Muscle layer of duodenum (tissue), 2 donors: ENCODE results near the gene SNTG2.

Experiments used
- H3K27ac ChIP-seq: one replicate; pipeline ENCODE4 v1.7.0; 2013; ENCODE audit warnings: mild to moderate bottlenecking, low read length
- H3K27me3 ChIP-seq: one replicate; pipeline ENCODE4 v1.7.0; 2013; ENCODE audit warnings: low read depth, mild to moderate bottlenecking, control low read depth, low read length
- H3K36me3 ChIP-seq, 2 donors: one replicate each; pipeline ENCODE4 v1.7.0; 2013; ENCODE audit warnings: low read length in 2 of 2, control low read depth in 1 of 2, mild to moderate bottlenecking in 1 of 2; ENCODE audit not compliant: insufficient read depth in 2 of 2, control insufficient read depth in 1 of 2
- H3K4me1 ChIP-seq, 2 donors: one replicate each; pipeline ENCODE4 v1.7.0; 2013; ENCODE audit warnings: low read length in 2 of 2, mild to moderate bottlenecking in 2 of 2, control low read depth in 1 of 2, moderate library complexity in 1 of 2; ENCODE audit not compliant: insufficient read depth in 2 of 2, control insufficient read depth in 1 of 2
- H3K4me3 ChIP-seq, 2 donors: one replicate each; pipeline ENCODE4 v1.7.0; 2013; ENCODE audit warnings: low read length in 2 of 2, low read depth in 1 of 2, mild to moderate bottlenecking in 1 of 2
- H3K9me3 ChIP-seq, 2 donors: one replicate each; pipeline ENCODE4 v1.7.0; 2013; ENCODE audit warnings: low read length in 2 of 2, control low read depth in 1 of 2, mild to moderate bottlenecking in 1 of 2; ENCODE audit not compliant: control insufficient read depth in 1 of 2
- donor health status: healthy.

Gene SNTG2

GRCh38 chr2:1341404-1342120 is 390.9 kb downstream of the SNTG2 start:
- H3K4me1 ChIP-seq: no peaks in the 10 kb centered on the region
- no peak overlapping the region for H3K4me3 ChIP-seq
- H3K27ac ChIP-seq: no peak overlapping the region
- no peaks in the 10 kb centered on the region for H3K36me3 ChIP-seq
- peaks cover 0 to 4% of the 10 kb centered on the region in 2 donors for H3K9me3 ChIP-seq
- no peaks in the 10 kb centered on the region for H3K27me3 ChIP-seq

DNA sequence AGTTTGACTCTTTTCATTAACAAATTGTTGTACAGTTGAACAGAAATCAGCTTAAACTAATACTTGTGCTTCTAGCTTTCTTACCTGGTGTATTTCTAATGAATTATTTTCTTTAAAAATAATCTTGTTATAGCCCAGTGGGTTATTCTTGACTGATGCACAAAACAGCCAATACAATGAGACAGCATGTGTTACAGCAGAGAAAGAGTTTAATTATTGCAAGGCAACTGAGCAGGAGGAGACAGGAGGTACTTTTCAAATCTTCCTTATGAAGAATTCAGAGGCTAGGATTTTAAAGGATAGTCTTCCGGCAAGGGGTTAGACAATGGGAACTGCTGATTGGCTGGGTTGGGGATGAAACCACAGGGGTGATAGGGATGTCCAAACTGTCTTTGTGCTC is 398.1 kb downstream of the SNTG2 start:
- Histone ChIP-seq H3K36me3 (no peaks in the 10 kb centered on the region), H3K27me3 (no peaks in the 10 kb centered on the region), H3K9me3 (peaks cover 0 to 31% of the 10 kb centered on the region in 2 donors), H3K4me1 (no peaks in the 10 kb centered on the region), H3K4me3 (peak overlapping the region in 1 of 2 donors; percentile 26), H3K27ac (no peak overlapping the region)

- Histone ChIP-seq H3K27ac (no peak overlapping the region), H3K27me3 (no peaks in the 10 kb centered on the region), H3K4me1 (no peaks in the 10 kb centered on the region), H3K36me3 (no peaks in the 10 kb centered on the region), H3K4me3 (no peak overlapping the region), H3K9me3 (peaks cover 0 to 31% of the 10 kb centered on the region in 2 donors)
Observed at GRCh38 chr2:1350111-1350510, 399.5 kb downstream of the SNTG2 start.

DNA sequence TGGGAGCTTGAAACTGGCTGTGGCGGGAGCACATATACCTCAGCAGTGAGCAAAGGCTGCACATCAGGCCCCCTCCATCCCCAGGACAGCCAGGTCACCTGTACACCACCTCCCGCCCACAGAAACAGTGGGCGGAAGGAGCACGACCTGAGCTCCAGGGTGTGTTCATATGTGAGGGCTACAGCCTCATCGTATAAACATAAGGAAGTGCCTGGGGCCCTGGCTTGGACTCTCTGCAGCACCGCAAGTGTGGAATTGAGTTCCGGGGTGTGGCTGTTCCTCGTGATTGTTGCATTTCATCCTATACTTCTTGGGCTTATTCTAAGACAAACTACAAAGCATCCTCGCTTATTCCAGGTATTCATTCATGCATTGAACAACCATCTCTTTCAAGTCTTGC is 402.5 kb downstream of the SNTG2 start:
- Histone ChIP-seq H3K4me1 (no peaks in the 10 kb centered on the region), H3K36me3 (no peaks in the 10 kb centered on the region), H3K27me3 (no peaks in the 10 kb centered on the region), H3K4me3 (no peak overlapping the region), H3K27ac (no peak overlapping the region), H3K9me3 (peaks cover 0 to 17% of the 10 kb centered on the region in 2 donors)

- Histone ChIP-seq H3K27ac (no peak overlapping the region), H3K27me3 (no peaks in the 10 kb centered on the region), H3K36me3 (no peaks in the 10 kb centered on the region), H3K4me1 (no peaks in the 10 kb centered on the region), H3K9me3 (peaks cover 0 to 13% of the 10 kb centered on the region in 2 donors), H3K4me3 (no peak overlapping the region)
Observed at GRCh38 chr2:1353543-1353942, 402.9 kb downstream of the SNTG2 start.

DNA sequence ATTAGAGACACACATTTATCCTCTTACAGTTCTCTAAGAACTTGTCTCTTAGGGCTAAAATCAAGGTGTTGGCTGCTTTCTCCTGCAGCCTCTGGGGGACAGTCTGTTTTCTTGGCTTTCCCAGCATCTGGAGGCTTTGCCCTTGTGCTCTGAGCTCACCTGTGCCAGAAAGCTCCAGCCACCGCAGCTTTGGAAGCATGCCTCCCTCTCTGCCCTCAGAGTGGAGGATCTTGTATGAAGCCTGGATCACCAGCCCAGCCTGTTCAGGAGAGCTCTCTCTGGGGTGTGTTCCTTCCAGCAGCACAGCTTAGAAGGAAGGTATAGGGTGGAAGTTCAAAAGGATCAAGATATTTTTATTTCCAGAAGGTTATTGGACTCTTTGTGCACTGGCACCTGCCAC is 409.5 kb downstream of the SNTG2 start:
- Histone ChIP-seq H3K4me3 (no peak overlapping the region), H3K27me3 (no peaks in the 10 kb centered on the region), H3K9me3 (no peaks in the 10 kb centered on the region), H3K27ac (no peak overlapping the region), H3K36me3 (no peaks in the 10 kb centered on the region), H3K4me1 (no peaks in the 10 kb centered on the region)

DNA sequence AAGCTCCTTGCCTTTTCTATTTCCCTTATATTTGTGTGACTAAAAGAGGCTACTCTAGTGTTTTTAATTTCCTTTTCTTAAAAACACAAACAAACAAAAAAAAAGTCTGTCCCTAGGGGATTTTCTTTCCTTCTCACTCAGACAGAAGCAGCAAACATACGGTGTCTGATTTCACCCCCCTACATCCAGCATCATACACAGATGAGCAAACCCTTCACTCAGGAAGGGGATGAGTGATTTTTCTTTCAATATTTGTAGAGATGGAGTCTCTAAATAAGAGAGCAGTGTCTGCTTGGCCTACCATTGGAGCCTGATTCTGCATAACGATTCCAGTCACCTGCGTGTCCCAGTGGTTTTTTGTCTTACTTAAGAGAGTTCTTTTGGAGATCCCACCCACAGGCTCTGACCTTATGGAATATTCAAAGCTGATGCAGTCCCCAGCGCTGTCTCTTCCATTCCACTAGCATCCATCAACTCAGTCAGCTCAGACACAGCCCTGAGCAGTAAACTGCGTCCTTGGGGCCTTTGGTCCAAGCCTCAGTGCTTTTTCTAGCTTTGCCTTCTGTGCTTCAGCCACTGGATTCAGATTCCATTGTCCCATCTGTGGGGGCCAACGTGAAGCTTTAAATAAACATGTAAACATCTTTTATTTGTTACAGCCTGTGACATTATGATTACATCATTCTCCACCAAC is 410.1 kb downstream of the SNTG2 start:
- no peak overlapping the region for H3K4me3 ChIP-seq
- no peaks in the 10 kb centered on the region for H3K36me3 ChIP-seq

GRCh38 chr2:1363367-1363766 is 412.7 kb downstream of the SNTG2 start:
- Histone ChIP-seq H3K9me3 (no peaks in the 10 kb centered on the region), H3K27ac (no peak overlapping the region), H3K27me3 (no peaks in the 10 kb centered on the region), H3K4me1 (no peaks in the 10 kb centered on the region), H3K36me3 (no peaks in the 10 kb centered on the region), H3K4me3 (no peak overlapping the region)

More for the DNA sequence above, 410.1 kb downstream of the SNTG2 start:
- H3K27ac ChIP-seq: no peak overlapping the region
- no peaks in the 10 kb centered on the region for H3K27me3 ChIP-seq
- no peaks in the 10 kb centered on the region for H3K9me3 ChIP-seq
- H3K4me1 ChIP-seq: no peaks in the 10 kb centered on the region

GRCh38 chr2:1366546-1367134 is 416.0 kb downstream of the SNTG2 start:
- H3K4me1 ChIP-seq: no peaks in the 10 kb centered on the region
- no peak overlapping the region for H3K27ac ChIP-seq
- H3K4me3 ChIP-seq: no peak overlapping the region
- no peaks in the 10 kb centered on the region for H3K27me3 ChIP-seq
- no peaks in the 10 kb centered on the region for H3K36me3 ChIP-seq
- no peaks in the 10 kb centered on the region for H3K9me3 ChIP-seq

DNA sequence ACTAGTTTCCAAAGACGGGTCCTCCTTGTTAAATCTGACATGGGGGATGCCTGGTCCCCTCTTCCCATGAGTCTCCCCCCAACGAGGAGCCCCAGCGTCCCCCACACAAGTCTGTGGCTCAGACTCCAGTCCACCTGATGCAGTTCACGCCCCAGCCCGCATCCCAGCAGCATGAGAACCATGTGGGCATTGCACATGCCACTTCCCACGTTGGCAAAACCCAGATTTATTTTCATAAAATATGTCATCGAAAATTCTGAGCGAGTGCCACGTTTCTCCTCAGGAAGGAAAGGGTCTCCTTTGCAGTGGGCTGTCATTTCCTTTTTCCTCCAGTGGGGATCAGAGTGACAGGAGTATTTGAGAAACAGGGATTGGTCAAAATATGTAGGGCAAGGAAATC is 417.0 kb downstream of the SNTG2 start:
- Histone ChIP-seq H3K27ac (no peak overlapping the region), H3K27me3 (no peaks in the 10 kb centered on the region), H3K4me3 (no peak overlapping the region), H3K36me3 (no peaks in the 10 kb centered on the region), H3K4me1 (no peaks in the 10 kb centered on the region), H3K9me3 (no peaks in the 10 kb centered on the region)

GRCh38 chr2:1369905-1370304 is 419.3 kb downstream of the SNTG2 start:
- Histone ChIP-seq H3K36me3 (no peaks in the 10 kb centered on the region), H3K9me3 (no peaks in the 10 kb centered on the region), H3K4me3 (no peak overlapping the region), H3K4me1 (no peaks in the 10 kb centered on the region), H3K27ac (no peak overlapping the region), H3K27me3 (no peaks in the 10 kb centered on the region)
